ENCODE data around the gene WDR27.
A peak's percentile ranks its signal among the peaks of the same experiment; 100 is the strongest.

WDR27 gene

DNA sequence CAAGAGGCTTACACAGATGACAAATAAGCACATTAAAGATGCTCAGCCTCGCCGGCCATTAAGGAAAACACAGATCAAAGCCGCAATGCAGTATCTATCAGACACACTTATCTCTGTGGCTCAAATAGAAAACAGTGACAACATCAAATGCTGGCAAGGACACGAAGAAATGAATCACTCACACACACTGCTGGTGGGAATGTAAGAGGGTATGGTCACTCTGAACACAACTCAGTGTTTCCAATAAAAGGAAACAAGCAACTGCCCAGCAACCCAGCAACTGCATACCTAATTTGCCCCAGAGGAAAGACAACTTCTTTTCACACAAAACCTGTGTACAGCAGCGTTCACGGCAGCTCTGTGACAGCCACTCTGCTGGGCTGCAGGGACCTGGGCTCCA, 155.8 kb downstream of the WDR27 start:
- TF ChIP-seq, protein P1, sequence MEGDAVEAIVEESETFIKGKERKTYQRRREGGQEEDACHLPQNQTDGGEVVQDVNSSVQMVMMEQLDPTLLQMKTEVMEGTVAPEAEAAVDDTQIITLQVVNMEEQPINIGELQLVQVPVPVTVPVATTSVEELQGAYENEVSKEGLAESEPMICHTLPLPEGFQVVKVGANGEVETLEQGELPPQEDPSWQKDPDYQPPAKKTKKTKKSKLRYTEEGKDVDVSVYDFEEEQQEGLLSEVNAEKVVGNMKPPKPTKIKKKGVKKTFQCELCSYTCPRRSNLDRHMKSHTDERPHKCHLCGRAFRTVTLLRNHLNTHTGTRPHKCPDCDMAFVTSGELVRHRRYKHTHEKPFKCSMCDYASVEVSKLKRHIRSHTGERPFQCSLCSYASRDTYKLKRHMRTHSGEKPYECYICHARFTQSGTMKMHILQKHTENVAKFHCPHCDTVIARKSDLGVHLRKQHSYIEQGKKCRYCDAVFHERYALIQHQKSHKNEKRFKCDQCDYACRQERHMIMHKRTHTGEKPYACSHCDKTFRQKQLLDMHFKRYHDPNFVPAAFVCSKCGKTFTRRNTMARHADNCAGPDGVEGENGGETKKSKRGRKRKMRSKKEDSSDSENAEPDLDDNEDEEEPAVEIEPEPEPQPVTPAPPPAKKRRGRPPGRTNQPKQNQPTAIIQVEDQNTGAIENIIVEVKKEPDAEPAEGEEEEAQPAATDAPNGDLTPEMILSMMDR (IDR thresholded peaks at IDR 0.05) = no peak
- H3K27ac ChIP-seq = no peak overlapping the region
- no peak for DNase-seq (ENCODE audit: low spot score)
- H3K4me3 ChIP-seq = no peak overlapping the region

DNA sequence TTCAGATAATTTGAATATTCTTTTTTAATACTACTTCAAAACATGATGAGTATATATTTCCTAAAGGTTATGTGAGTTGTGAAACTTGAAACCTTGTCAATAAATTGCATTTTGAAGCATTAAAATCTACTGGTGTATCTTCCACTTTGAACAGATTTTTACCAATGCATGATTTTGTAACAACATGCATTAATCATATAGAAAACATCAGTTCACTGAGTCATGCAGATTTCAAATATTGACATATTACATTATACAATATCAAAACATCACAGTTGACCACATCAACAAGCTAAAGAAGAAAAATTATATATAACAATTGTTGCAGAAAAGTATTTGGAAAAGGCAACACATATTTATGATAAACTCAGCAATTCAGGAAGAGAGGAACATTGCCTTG, 158.1 kb downstream of the WDR27 start:
- no peak overlapping the region for H3K27ac ChIP-seq
- DNase-seq (ENCODE audit: low spot score) = no peak
- TF ChIP-seq, protein P1 (IDR thresholded peaks at IDR 0.05) = no peak
- no peak overlapping the region for H3K4me3 ChIP-seq

DNA sequence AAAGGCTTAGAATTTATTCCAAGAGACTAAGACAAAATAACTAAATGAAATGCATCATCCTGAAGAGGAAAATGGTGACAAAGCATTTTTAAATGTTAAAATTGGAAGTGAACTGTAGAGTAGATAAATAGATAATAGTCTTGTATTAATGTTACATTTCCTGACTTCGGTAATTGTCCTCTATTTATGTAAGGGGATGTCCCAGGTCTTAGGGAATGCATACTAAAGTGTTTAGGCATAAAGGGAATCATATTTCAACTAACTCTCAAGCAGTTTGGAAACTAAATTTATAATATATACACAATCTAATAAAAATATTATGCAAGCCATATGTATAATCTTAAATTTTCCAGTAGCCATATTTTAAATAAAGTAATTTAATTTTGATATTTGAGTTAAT, 159.3 kb downstream of the WDR27 start:
- TF ChIP-seq, protein P1 (IDR thresholded peaks at IDR 0.05) = no peak
- H3K4me3 ChIP-seq = no peak overlapping the region
- no peak overlapping the region for H3K27ac ChIP-seq
- DNase-seq (ENCODE audit: low spot score) = no peak

DNA sequence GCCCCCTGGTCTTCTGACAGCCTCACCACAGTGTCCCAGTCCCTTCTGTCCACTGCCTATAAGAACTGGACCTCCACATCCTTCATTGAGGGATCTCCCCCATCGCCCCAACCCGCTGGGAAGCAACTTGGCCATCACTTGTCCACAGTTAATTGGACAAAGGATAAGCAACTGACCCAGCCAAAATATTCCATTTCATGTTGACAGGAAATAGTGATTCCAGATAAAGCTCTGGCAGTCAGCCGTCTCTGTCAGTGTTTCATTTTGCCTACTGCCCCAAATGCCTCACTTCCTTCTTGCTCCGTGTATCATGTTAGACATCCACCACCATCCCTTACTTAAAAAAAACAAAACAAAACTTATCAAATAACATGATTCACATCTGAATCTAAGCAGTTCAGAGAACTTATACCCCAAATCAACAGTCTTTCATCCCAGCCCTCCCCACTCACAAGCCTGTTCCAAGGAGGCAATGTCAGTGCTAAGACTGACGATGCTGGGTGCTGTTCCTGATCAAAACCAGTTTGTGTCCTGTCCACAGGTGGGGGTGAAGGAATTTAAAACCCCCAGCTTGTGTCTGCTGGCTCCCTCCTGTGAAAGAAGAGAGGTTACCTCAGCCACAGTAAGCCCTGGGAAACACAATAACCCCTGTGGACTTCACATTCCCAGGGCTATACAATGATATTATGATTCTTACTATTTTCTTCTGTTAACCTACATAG, 162.5 kb downstream of the WDR27 start:
- Histone ChIP-seq H3K27ac (no peak overlapping the region), H3K4me3 (peak overlapping the region; percentile 24)
- TF ChIP-seq, protein P1 (IDR thresholded peaks at IDR 0.05) = no peak
- no peak for DNase-seq (ENCODE audit: low spot score)

DNA sequence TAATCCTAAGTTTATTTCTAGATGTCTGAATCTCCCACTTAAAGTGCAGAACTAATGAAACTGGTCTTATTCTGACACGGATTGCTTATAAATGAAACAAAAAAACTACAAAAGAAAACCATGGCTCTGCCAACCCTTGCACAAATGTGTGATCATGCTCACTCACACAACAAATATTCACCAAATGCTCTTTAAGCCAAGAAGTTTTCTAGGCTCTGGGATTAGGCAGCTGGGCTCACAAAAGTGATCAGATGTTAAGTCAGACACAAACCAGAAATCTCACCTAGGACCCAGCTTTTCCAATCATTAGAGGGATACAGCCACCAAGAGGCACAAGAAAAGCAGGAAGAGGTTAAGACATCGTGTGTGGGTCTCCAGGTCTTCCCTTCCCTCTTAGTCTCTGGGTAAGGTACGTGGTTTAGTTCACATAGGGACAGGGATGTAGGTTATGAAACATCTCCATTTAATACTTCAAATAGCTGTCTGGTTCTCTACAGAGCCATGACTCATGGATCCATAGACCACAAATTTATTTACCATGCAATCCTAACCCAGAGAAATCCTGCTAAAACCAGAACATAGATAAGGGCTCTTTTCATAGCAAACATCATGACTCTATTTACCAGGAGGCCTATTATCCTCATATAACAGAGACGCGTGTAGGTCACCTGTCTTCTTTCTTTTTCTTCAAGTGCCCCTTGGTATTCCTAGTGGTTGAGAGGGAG, 165.2 kb downstream of the WDR27 start:
- no peak for DNase-seq (ENCODE audit: low spot score)
- no peak overlapping the region for H3K27ac ChIP-seq
- TF ChIP-seq, protein P1 (IDR thresholded peaks at IDR 0.05) = no peak
- H3K4me3 ChIP-seq = no peak overlapping the region

DNA sequence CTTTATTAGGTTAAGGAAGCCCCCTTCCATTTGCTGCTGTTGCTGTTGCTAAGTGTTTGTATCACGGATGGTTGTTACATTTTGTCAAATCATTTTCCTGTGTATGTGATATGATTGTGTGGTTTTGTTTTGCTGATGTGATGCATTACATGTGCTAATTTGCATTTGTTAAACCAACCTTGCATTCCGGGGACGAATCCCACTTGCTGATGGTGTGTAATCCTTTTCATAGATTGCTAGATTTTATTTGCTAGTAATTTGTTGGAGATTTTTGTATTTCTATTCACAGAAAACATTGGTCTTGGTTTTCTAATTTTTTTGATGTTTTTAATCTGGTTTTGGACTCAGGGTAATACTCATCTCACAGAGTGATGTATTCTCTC, 167.8 kb downstream of the WDR27 start:
- no peak overlapping the region for H3K27ac ChIP-seq
- H3K4me3 ChIP-seq = no peak overlapping the region
- TF ChIP-seq, protein P1 (IDR thresholded peaks at IDR 0.05) = no peak
- DNase-seq (ENCODE audit: low spot score) = no peak
